Measurements from ENCODE around the gene SYNGAP1.
A peak's percentile ranks its signal among the peaks of the same experiment; 100 is the strongest.
"Not testable (repeated sequence)": the region's sequence is repeated elsewhere in the genome, so short reads cannot be mapped to it uniquely, and the experiment has no call there.

SYNGAP1 gene

GRCh38 chr6:33419580-33420490, at the start of gene SYNGAP1:
Gene SYNGAP1 (plus strand): TSS chr6:33420065. CDS start chr6:33420265, 200 bp downstream.
- TF ChIP-seq GATA1 (IDR thresholded peaks at IDR 0.05; ENCODE audit: low read depth, low read length): no peak
- TF ChIP-seq POLR2A (IDR thresholded peaks at IDR 0.05; ENCODE audit: low read length): peak; percentile 21
- peak; percentile 50 to 58 for DNase-seq

- not testable (repeated sequence) for DNase-seq
Observed at GRCh38 chr6:33371901-33372300, 48.0 kb upstream of the SYNGAP1 start.

- no peak for DNase-seq
- TF ChIP-seq GATA1 (IDR thresholded peaks at IDR 0.05; ENCODE audit: low read depth, low read length) (no peak), POLR2A (IDR thresholded peaks at IDR 0.05; ENCODE audit: low read length) (no peak)
Observed at GRCh38 chr6:33372526-33373123, 47.2 kb upstream of the SYNGAP1 start.

- DNase-seq: no peak
- TF ChIP-seq POLR2A (IDR thresholded peaks at IDR 0.05; ENCODE audit: low read length) (no peak), GATA1 (IDR thresholded peaks at IDR 0.05; ENCODE audit: low read depth, low read length) (no peak)
Observed at GRCh38 chr6:33373960-33374910, 45.6 kb upstream of the SYNGAP1 start.

- peak in 1 of 2 experiments; percentile 52 for DNase-seq
- TF ChIP-seq GATA1 (IDR thresholded peaks at IDR 0.05; ENCODE audit: low read depth, low read length) (no peak), POLR2A (IDR thresholded peaks at IDR 0.05; ENCODE audit: low read length) (no peak)
Observed at GRCh38 chr6:33375143-33375671, 44.7 kb upstream of the SYNGAP1 start.

GRCh38 chr6:33377171-33377570, 42.7 kb upstream of the SYNGAP1 start:
- DNase-seq: no peak
- TF ChIP-seq GATA1 (IDR thresholded peaks at IDR 0.05; ENCODE audit: low read depth, low read length): no peak
- TF ChIP-seq POLR2A (IDR thresholded peaks at IDR 0.05; ENCODE audit: low read length): no peak

GRCh38 chr6:33379184-33379583, 40.7 kb upstream of the SYNGAP1 start:
- not testable (repeated sequence) for DNase-seq

- peak; percentile 34 to 61 for DNase-seq
- TF ChIP-seq POLR2A (IDR thresholded peaks at IDR 0.05; ENCODE audit: low read length): no peak
- TF ChIP-seq GATA1 (IDR thresholded peaks at IDR 0.05; ENCODE audit: low read depth, low read length): no peak
Observed at GRCh38 chr6:33380272-33380981, 39.4 kb upstream of the SYNGAP1 start.

- no peak for DNase-seq
- TF ChIP-seq GATA1 (IDR thresholded peaks at IDR 0.05; ENCODE audit: low read depth, low read length) (no peak), POLR2A (IDR thresholded peaks at IDR 0.05; ENCODE audit: low read length) (no peak)
Observed at GRCh38 chr6:33383427-33384185, 36.3 kb upstream of the SYNGAP1 start.

- no peak for TF ChIP-seq GATA1 (IDR thresholded peaks at IDR 0.05; ENCODE audit: low read depth, low read length)
- DNase-seq: no peak
Observed at GRCh38 chr6:33384581-33385020, 35.3 kb upstream of the SYNGAP1 start.

- TF ChIP-seq POLR2A (IDR thresholded peaks at IDR 0.05; ENCODE audit: low read length): no peak
- TF ChIP-seq GATA1 (IDR thresholded peaks at IDR 0.05; ENCODE audit: low read depth, low read length): no peak
- DNase-seq: no peak
Observed at GRCh38 chr6:33390173-33390572, 29.7 kb upstream of the SYNGAP1 start.

- TF ChIP-seq POLR2A (IDR thresholded peaks at IDR 0.05; ENCODE audit: low read length) (no peak), GATA1 (IDR thresholded peaks at IDR 0.05; ENCODE audit: low read depth, low read length) (no peak)
- no peak for DNase-seq
Observed at GRCh38 chr6:33390767-33391277, 29.0 kb upstream of the SYNGAP1 start.
